CD8-positive, alpha-beta memory T cell (primary cell): ENCODE results near the gene ITGB6. TPM values are rescaled to one million over a fixed set of nuclear protein-coding genes. Genes with fewer than 3 reads are reported as not detected.

ENCODE experiments used
- CTCF ChIA-PET: fragments of 350-600 bp; sonication (Branson Sonifier 250); formaldehyde crosslinking; loops from one replicate; lab custom pipeline; 2021; ENCODE audit warnings: antibody characterized with exemption; lab: Charles Lee
- POLR2A ChIA-PET: fragments of 350-600 bp; sonication (Branson Sonifier 250); formaldehyde crosslinking; loops from one replicate; lab custom pipeline; 2021; ENCODE audit warnings: antibody characterized with exemption; lab: Charles Lee
- DNase-seq, 5 donors: peaks; one replicate each; pipeline versions ENCODE4 v3.0.0 to v3.0.0-alpha.2; 2020 to 2022; ENCODE audit warnings: mixed read lengths in 1 of 5
- H3K27ac ChIP-seq: one replicate; pipeline ENCODE4 v1.7.0; 2013; ENCODE audit warnings: low read depth, mild to moderate bottlenecking, low read length, moderate library complexity
- H3K27me3 ChIP-seq: 2 replicates; pipeline ENCODE4 v1.7.0; 2013; ENCODE audit warnings: low read length, mild to moderate bottlenecking; ENCODE audit not compliant: insufficient read depth, poor library complexity, severe bottlenecking
- H3K36me3 ChIP-seq: 2 replicates; pipeline ENCODE4 v1.7.0; 2013; ENCODE audit warnings: mild to moderate bottlenecking, low read length, moderate library complexity; ENCODE audit not compliant: insufficient read depth
- H3K4me1 ChIP-seq: 2 replicates; pipeline ENCODE4 v1.7.0; 2013; ENCODE audit warnings: mild to moderate bottlenecking, low read length, moderate library complexity; ENCODE audit not compliant: insufficient read depth
- H3K4me3 ChIP-seq: 2 replicates; pipeline ENCODE4 v1.7.0; 2013; ENCODE audit warnings: mild to moderate bottlenecking, low read length
- H3K9me3 ChIP-seq: 2 replicates; pipeline ENCODE4 v1.7.0; 2013; ENCODE audit warnings: mild to moderate bottlenecking, low read length
- H3K27ac Mint-ChIP-seq, 8 donors: one replicate each; pipeline ENCODE4 v1.8.0; 2020 to 2021; ENCODE audit warnings: mixed read lengths in 8 of 8, mild to moderate bottlenecking in 6 of 8, inconsistent platforms in 3 of 8, moderate library complexity in 3 of 8
- H3K27me3 Mint-ChIP-seq, 2 donors: one replicate each; pipeline ENCODE4 v1.8.0; 2020 to 2021; ENCODE audit warnings: mixed read lengths in 2 of 2, mild to moderate bottlenecking in 1 of 2, moderate library complexity in 1 of 2
- H3K36me3 Mint-ChIP-seq, 3 donors: one replicate each; pipeline ENCODE4 v1.8.0; 2020 to 2021; ENCODE audit warnings: mixed read lengths in 3 of 3, inconsistent platforms in 1 of 3, mild to moderate bottlenecking in 1 of 3
- H3K4me1 Mint-ChIP-seq, 3 donors: one replicate each; pipeline ENCODE4 v1.8.0; 2020 to 2021; ENCODE audit warnings: mixed read lengths in 3 of 3, inconsistent platforms in 1 of 3, mild to moderate bottlenecking in 1 of 3
- H3K4me3 Mint-ChIP-seq, 7 donors: one replicate each; pipeline ENCODE4 v1.8.0; 2020 to 2021; ENCODE audit warnings: mixed read lengths in 7 of 7, mild to moderate bottlenecking in 6 of 7, moderate library complexity in 4 of 7, inconsistent platforms in 2 of 7
- H3K9me3 Mint-ChIP-seq, 5 donors: one replicate each; pipeline ENCODE4 v1.8.0; 2020 to 2022; ENCODE audit warnings: mixed read lengths in 5 of 5, mild to moderate bottlenecking in 3 of 5, moderate library complexity in 2 of 5, inconsistent platforms in 1 of 5
- polyA plus RNA-seq: library from polyadenylated mRNA; unstranded; fragments of 300-500 nt; fragmentation: Illumina TruSeq; gene quantifications from one replicate; pipeline ENCODE4 v1.2.3, GENCODE V29; 2021
- total RNA-seq, 2 experiments: library from RNA; stranded (reverse); gene quantifications; one replicate each; pipeline ENCODE4 v1.2.3, GENCODE V29; 2021

ITGB6 gene
- total and polyA plus RNA-seq, 3 experiments from 2014 or later = not detected

GRCh38 chr2:160238392-160238791 lies 38.3 kb upstream of the ITGB6 start:
- no peaks in the 10 kb centered on the region for H3K4me1 ChIP-seq
- H3K4me3 ChIP-seq = no peak overlapping the region
- ChIA-PET CTCF (no interaction called here), POLR2A (no interaction called here)
- no peaks in the 10 kb centered on the region for H3K27me3 ChIP-seq
- no peak overlapping the region for H3K27ac ChIP-seq
- no peaks in the 10 kb centered on the region for H3K36me3 ChIP-seq
- Mint-ChIP-seq H3K4me1 (no peaks in the 10 kb centered on the region), H3K9me3 (no peaks in the 10 kb centered on the region), H3K4me3 (no peak overlapping the region), H3K27ac (no peak overlapping the region), H3K36me3 (no peaks in the 10 kb centered on the region), H3K27me3 (peaks cover 6% of the 10 kb centered on the region in 2 donors)
- DNase-seq = no peak
- H3K9me3 ChIP-seq = no peaks in the 10 kb centered on the region

DNA sequence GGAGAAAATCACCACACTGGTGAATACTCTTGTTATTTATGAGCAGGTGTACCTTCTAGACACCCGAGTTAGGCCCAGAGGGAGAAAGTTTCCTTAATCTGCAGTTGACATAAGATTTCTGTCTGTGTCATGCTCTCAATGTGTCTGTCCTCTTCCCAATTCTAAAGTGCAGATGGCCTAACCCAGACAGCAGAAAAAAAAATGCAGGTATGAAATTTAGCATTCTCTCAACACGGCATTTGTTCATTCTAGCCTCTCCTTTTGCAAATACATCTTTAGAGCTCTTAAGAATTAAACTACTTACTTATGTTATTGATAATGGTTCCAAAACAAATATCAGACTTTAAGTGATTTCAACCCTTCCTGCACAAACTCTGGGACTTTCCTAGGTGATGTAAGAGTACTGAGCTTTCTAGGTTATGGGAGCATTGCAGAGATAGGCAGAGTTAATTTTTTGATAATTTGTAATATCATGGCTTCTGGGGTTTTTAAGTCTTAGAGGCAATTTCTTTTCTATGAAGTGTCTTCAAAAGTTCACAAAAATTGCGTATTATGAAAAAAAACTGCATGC lies 32.9 kb upstream of the ITGB6 start:
- Mint-ChIP-seq H3K4me1 (no peaks in the 10 kb centered on the region), H3K4me3 (no peak overlapping the region), H3K27me3 (peaks cover 5 to 12% of the 10 kb centered on the region in 2 donors), H3K9me3 (no peaks in the 10 kb centered on the region), H3K36me3 (peaks cover 0 to 4% (median 0%) of the 10 kb centered on the region in 3 donors), H3K27ac (no peak overlapping the region)
- Histone ChIP-seq H3K4me1 (no peaks in the 10 kb centered on the region), H3K4me3 (no peak overlapping the region), H3K9me3 (no peaks in the 10 kb centered on the region), H3K27ac (no peak overlapping the region), H3K27me3 (no peaks in the 10 kb centered on the region), H3K36me3 (no peaks in the 10 kb centered on the region)
- no peak for DNase-seq
- ChIA-PET POLR2A (no interaction called here), CTCF (no interaction called here)

DNA sequence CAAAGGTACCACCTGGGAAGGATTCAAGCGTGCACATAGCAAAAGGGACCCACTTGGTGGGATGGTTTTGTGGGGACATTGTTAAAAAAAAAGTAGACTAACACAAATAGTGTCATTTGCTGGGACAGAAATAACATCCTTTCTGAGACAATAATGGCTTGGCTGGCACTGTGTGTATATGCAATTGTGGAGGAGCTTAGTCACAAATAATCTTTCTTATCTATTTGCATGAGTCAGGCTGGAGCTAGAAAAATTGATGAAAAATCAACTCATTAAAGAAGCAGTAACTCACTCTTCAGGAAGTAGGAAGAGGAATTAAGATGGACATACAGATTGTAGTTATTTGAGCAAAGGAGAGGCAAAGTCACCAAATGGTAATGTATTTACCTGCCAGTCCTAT lies 29.5 kb upstream of the ITGB6 start:
- H3K4me3 ChIP-seq = no peak overlapping the region
- Mint-ChIP-seq H3K4me3 (no peak overlapping the region), H3K27ac (no peak overlapping the region), H3K27me3 (peaks cover 3 to 15% of the 10 kb centered on the region in 2 donors), H3K36me3 (peaks cover 0 to 4% (median 0%) of the 10 kb centered on the region in 3 donors), H3K9me3 (no peaks in the 10 kb centered on the region), H3K4me1 (peaks cover 2 to 6% (median 4%) of the 10 kb centered on the region in 3 donors)
- H3K27ac ChIP-seq = no peak overlapping the region
- no peaks in the 10 kb centered on the region for H3K36me3 ChIP-seq
- no peaks in the 10 kb centered on the region for H3K9me3 ChIP-seq
- DNase-seq = no peak
- POLR2A ChIA-PET = no interaction called here
- no peaks in the 10 kb centered on the region for H3K27me3 ChIP-seq
- CTCF ChIA-PET = no interaction called here
- H3K4me1 ChIP-seq = no peaks in the 10 kb centered on the region

DNA sequence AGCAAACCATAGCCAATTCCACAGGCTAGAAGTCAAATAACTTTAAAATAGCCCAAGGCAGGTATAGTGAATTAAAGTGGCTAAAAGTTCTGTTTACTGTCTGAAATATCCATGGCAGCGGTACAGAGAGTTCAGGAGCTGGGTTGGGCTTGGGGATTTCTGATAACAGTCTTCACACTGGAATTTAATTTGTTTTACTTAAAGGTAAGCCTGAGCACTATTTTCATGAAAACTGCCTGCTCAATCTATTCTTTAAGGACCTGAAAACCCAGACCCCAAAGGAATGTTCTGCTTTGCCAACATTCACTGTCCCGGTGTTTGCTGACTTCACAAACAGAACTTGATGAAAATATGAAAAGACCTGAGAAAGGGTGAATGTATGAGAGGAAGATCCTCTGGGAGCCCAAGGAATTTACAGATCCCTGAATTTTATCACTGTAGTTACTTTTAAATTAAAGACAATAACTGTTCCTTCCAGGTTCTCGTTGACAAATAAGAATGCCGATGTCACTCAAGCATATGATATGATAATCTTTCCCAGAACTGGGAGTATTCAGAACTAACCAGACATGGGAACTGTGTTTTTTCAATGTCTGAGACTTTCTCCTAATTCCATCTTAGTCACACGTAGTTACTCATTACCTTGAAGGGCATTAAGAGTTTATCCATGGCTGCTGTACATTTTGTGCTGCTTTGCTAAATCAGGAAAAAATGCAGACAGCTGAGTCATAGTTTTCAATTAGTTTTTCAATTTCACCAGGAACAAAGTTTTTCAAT lies 28.3 kb upstream of the ITGB6 start:
- no peak for DNase-seq
- Histone ChIP-seq H3K36me3 (no peaks in the 10 kb centered on the region), H3K27me3 (no peaks in the 10 kb centered on the region), H3K4me3 (no peak overlapping the region), H3K4me1 (no peaks in the 10 kb centered on the region), H3K27ac (no peak overlapping the region), H3K9me3 (no peaks in the 10 kb centered on the region)
- no peak overlapping the region for H3K27ac Mint-ChIP-seq
- H3K4me3 Mint-ChIP-seq = no peak overlapping the region
- peaks cover 7 to 17% (median 15%) of the 10 kb centered on the region in 3 donors for H3K4me1 Mint-ChIP-seq
- peaks cover 0 to 4% (median 0%) of the 10 kb centered on the region in 3 donors for H3K36me3 Mint-ChIP-seq
- ChIA-PET POLR2A (no interaction called here), CTCF (no interaction called here)
- peaks cover 0 to 11% of the 10 kb centered on the region in 2 donors for H3K27me3 Mint-ChIP-seq
- no peaks in the 10 kb centered on the region for H3K9me3 Mint-ChIP-seq

GRCh38 chr2:160227293-160227915 lies 27.3 kb upstream of the ITGB6 start:
- Mint-ChIP-seq H3K27me3 (peaks cover 0 to 6% of the 10 kb centered on the region in 2 donors), H3K36me3 (peaks cover 0 to 4% (median 0%) of the 10 kb centered on the region in 3 donors), H3K4me3 (no peak overlapping the region), H3K9me3 (no peaks in the 10 kb centered on the region), H3K27ac (no peak overlapping the region), H3K4me1 (peaks cover 7 to 18% (median 17%) of the 10 kb centered on the region in 3 donors)
- H3K9me3 ChIP-seq = no peaks in the 10 kb centered on the region
- H3K27ac ChIP-seq = no peak overlapping the region
- POLR2A ChIA-PET = no interaction called here
- H3K4me1 ChIP-seq = no peaks in the 10 kb centered on the region
- no peaks in the 10 kb centered on the region for H3K27me3 ChIP-seq
- no peak for DNase-seq
- H3K36me3 ChIP-seq = no peaks in the 10 kb centered on the region
- CTCF ChIA-PET = interaction anchor here (1.6 kb wide), 1 partner anchor 16 kb away, joined by 4 read pairs; no protein-coding TSS in a partner anchor
- no peak overlapping the region for H3K4me3 ChIP-seq

- no peaks in the 10 kb centered on the region for H3K27me3 ChIP-seq
- H3K4me1 ChIP-seq = no peaks in the 10 kb centered on the region
- DNase-seq = no peak
- no peak overlapping the region for H3K27ac ChIP-seq
- ChIA-PET POLR2A (no interaction called here), CTCF (interaction anchor here (1.6 kb wide), 1 partner anchor 15 kb away, joined by 4 read pairs; no protein-coding TSS in a partner anchor)
- H3K9me3 ChIP-seq = no peaks in the 10 kb centered on the region
- Mint-ChIP-seq H3K4me3 (no peak overlapping the region), H3K4me1 (peaks cover 7 to 18% (median 17%) of the 10 kb centered on the region in 3 donors), H3K27me3 (peaks cover 0 to 6% of the 10 kb centered on the region in 2 donors), H3K36me3 (peaks cover 0 to 2% (median 0%) of the 10 kb centered on the region in 3 donors), H3K9me3 (no peaks in the 10 kb centered on the region), H3K27ac (no peak overlapping the region)
- H3K36me3 ChIP-seq = no peaks in the 10 kb centered on the region
- H3K4me3 ChIP-seq = no peak overlapping the region
These were observed 26.3 kb upstream of the ITGB6 start for GRCh38 chr2:160226367-160226766.

- Histone ChIP-seq H3K4me1 (no peaks in the 10 kb centered on the region), H3K4me3 (no peak overlapping the region), H3K36me3 (no peaks in the 10 kb centered on the region), H3K27ac (no peak overlapping the region), H3K27me3 (no peaks in the 10 kb centered on the region), H3K9me3 (no peaks in the 10 kb centered on the region)
- Mint-ChIP-seq H3K4me3 (no peak overlapping the region), H3K27ac (no peak overlapping the region), H3K9me3 (no peaks in the 10 kb centered on the region), H3K27me3 (peaks cover 0 to 9% of the 10 kb centered on the region in 2 donors), H3K4me1 (peaks cover 10 to 23% (median 22%) of the 10 kb centered on the region in 3 donors), H3K36me3 (no peaks in the 10 kb centered on the region)
- ChIA-PET CTCF (interaction anchor here (1.6 kb wide), 1 partner anchor 15 kb away, joined by 4 read pairs; no protein-coding TSS in a partner anchor), POLR2A (no interaction called here)
- no peak for DNase-seq
These were observed 25.6 kb upstream of the ITGB6 start for GRCh38 chr2:160225722-160226121.

GRCh38 chr2:160224507-160224906 lies 24.4 kb upstream of the ITGB6 start:
- no peak overlapping the region for H3K4me3 ChIP-seq
- POLR2A ChIA-PET = no interaction called here
- H3K4me3 Mint-ChIP-seq = peak overlapping the region in 1 of 7 donors; percentile 43
- peak overlapping the region in 1 of 8 donors; percentile 10 for H3K27ac Mint-ChIP-seq
- peaks cover 0 to 9% of the 10 kb centered on the region in 2 donors for H3K27me3 Mint-ChIP-seq
- H3K36me3 Mint-ChIP-seq = no peaks in the 10 kb centered on the region
- no peak for DNase-seq
- no peaks in the 10 kb centered on the region for H3K9me3 Mint-ChIP-seq
- CTCF ChIA-PET = interaction anchor here (0.8 kb wide), 1 partner anchor 17 kb away, joined by 3 read pairs; no protein-coding TSS in a partner anchor
- peaks cover 13 to 33% (median 28%) of the 10 kb centered on the region in 3 donors for H3K4me1 Mint-ChIP-seq
- H3K9me3 ChIP-seq = no peaks in the 10 kb centered on the region
- no peaks in the 10 kb centered on the region for H3K27me3 ChIP-seq
- H3K36me3 ChIP-seq = no peaks in the 10 kb centered on the region
- H3K27ac ChIP-seq = no peak overlapping the region
- H3K4me1 ChIP-seq = no peaks in the 10 kb centered on the region
